ENCODE data around the gene IREB2.
"Not testable (repeated sequence)": the region's sequence is repeated elsewhere in the genome, so short reads cannot be mapped to it uniquely, and the experiment has no call there.

The IREB2 gene

GRCh38 chr15:78508272-78508671 is 70.3 kb downstream of the IREB2 start:
- H3K9me3 Mint-ChIP-seq = no peaks in the 10 kb centered on the region
- H3K27me3 Mint-ChIP-seq = peaks cover 4% of the 10 kb centered on the region
- peak overlapping the region; percentile 74 for H3K27ac Mint-ChIP-seq
- DNase-seq (no peak), ATAC-seq (no peak)
- peaks cover 22% of the 10 kb centered on the region for H3K4me1 Mint-ChIP-seq
- H3K4me3 Mint-ChIP-seq = peak overlapping the region; percentile 87
- no peaks in the 10 kb centered on the region for H3K36me3 Mint-ChIP-seq (ENCODE audit: low read depth)

DNA sequence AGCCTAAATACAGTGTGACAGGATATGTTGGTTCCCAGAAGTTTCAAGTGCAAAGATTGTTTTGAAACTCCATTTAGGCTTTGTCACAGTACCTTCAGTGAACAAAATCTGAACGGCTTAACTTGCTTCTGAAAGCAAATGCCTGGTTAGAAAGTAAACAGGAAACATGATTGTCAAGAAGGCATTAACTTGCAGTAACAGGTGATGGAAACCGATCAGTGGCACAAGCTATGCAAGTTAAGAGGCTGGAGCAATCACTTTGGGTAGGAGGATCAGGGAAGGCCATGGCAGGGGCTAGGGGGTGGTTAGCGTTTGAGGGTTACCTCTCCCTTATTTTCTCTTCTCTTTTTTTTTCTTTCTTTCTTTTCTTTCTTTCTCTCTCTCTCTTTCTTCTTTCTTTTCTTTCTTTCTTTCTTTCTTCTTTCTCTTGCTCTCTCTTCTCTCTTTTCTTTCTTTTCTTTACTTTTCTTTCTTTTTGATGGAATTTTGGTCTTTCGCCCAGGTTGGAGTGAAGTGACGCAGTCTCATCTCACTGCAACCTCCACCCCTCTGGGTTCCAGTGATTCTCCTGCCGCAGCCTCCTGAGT is 71.8 kb downstream of the IREB2 start:
- Mint-ChIP-seq H3K27me3 (peaks cover 4% of the 10 kb centered on the region), H3K4me1 (peaks cover 22% of the 10 kb centered on the region), H3K36me3 (ENCODE audit: low read depth) (no peaks in the 10 kb centered on the region), H3K9me3 (no peaks in the 10 kb centered on the region), H3K4me3 (no peak overlapping the region), H3K27ac (no peak overlapping the region)
- ATAC-seq (no peak), DNase-seq (no peak)

GRCh38 chr15:78520035-78520434 is 82.0 kb downstream of the IREB2 start:
- not testable (repeated sequence) for DNase-seq; H3K27me3 Mint-ChIP-seq; H3K4me1 Mint-ChIP-seq; ATAC-seq; H3K4me3 Mint-ChIP-seq; H3K36me3 Mint-ChIP-seq (ENCODE audit: low read depth); H3K27ac Mint-ChIP-seq; H3K9me3 Mint-ChIP-seq

DNA sequence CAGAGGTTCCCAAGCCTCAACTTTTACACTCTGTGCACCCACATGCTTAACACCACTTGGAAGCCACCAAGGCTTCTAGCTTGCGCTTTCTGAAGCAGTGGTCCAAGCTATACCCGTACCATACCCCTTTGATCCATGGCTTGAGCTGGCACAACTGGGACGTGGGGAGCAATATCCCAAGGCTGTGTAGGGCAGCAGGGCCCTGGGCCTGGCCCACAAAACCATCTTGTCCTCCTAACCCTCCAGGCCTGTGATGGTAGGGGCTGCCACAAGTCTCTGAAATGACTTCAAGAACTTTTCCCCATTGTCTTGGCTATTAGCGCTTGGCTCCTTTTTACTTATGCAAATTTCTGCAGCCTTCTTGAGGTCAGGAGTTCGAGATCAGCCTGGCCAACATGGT is 86.2 kb downstream of the IREB2 start:
- no peaks in the 10 kb centered on the region for H3K27me3 Mint-ChIP-seq
- H3K4me3 Mint-ChIP-seq = no peak overlapping the region
- H3K9me3 Mint-ChIP-seq = no peaks in the 10 kb centered on the region
- H3K36me3 Mint-ChIP-seq (ENCODE audit: low read depth) = no peaks in the 10 kb centered on the region
- no peak overlapping the region for H3K27ac Mint-ChIP-seq
- no peaks in the 10 kb centered on the region for H3K4me1 Mint-ChIP-seq
- no peak for ATAC-seq
- DNase-seq = no peak

DNA sequence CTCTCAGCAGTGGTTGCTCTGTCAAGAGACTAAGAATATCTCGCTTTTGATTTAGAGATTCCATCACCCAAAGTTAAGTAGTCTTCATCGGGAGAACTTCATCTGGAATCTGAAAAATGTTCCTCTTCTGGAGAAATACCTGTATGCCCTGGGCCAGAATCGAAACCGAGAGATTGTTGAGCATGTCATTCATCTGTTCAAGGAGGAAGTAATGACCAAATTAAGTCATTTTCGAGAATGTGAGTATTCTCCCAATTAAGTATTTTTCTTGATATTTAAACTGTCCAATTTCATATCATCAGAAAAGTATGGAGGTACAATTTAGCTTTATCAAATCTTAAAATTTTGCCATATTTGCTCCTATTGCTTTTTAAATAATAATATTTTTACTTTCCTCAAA is 89.3 kb downstream of the IREB2 start:
- no peaks in the 10 kb centered on the region for H3K27me3 Mint-ChIP-seq
- H3K36me3 Mint-ChIP-seq (ENCODE audit: low read depth) = no peaks in the 10 kb centered on the region
- no peaks in the 10 kb centered on the region for H3K9me3 Mint-ChIP-seq
- ATAC-seq (no peak), DNase-seq (no peak)
- no peak overlapping the region for H3K4me3 Mint-ChIP-seq
- no peak overlapping the region for H3K27ac Mint-ChIP-seq
- no peaks in the 10 kb centered on the region for H3K4me1 Mint-ChIP-seq

- no peaks in the 10 kb centered on the region for H3K36me3 Mint-ChIP-seq (ENCODE audit: low read depth)
- no peak overlapping the region for H3K4me3 Mint-ChIP-seq
- no peaks in the 10 kb centered on the region for H3K27me3 Mint-ChIP-seq
- H3K4me1 Mint-ChIP-seq = no peaks in the 10 kb centered on the region
- DNase-seq = no peak
- no peaks in the 10 kb centered on the region for H3K9me3 Mint-ChIP-seq
- H3K27ac Mint-ChIP-seq = no peak overlapping the region
- ATAC-seq = no peak
Measured at GRCh38 chr15:78533331-78533730, 95.3 kb downstream of the IREB2 start.

- Mint-ChIP-seq H3K27me3 (no peaks in the 10 kb centered on the region), H3K36me3 (ENCODE audit: low read depth) (peaks cover 2% of the 10 kb centered on the region), H3K4me3 (no peak overlapping the region), H3K27ac (no peak overlapping the region), H3K4me1 (peaks cover 10% of the 10 kb centered on the region), H3K9me3 (no peaks in the 10 kb centered on the region)
- no peak for ATAC-seq
- DNase-seq = no peak
Measured at GRCh38 chr15:78536134-78536533, 98.1 kb downstream of the IREB2 start.

GRCh38 chr15:78537266-78537905 is 99.4 kb downstream of the IREB2 start:
- Mint-ChIP-seq H3K4me1 (peaks cover 20% of the 10 kb centered on the region), H3K27ac (no peak overlapping the region), H3K36me3 (ENCODE audit: low read depth) (peaks cover 13% of the 10 kb centered on the region), H3K27me3 (no peaks in the 10 kb centered on the region), H3K4me3 (no peak overlapping the region), H3K9me3 (no peaks in the 10 kb centered on the region)
- no peak for ATAC-seq
- DNase-seq = no peak

DNA sequence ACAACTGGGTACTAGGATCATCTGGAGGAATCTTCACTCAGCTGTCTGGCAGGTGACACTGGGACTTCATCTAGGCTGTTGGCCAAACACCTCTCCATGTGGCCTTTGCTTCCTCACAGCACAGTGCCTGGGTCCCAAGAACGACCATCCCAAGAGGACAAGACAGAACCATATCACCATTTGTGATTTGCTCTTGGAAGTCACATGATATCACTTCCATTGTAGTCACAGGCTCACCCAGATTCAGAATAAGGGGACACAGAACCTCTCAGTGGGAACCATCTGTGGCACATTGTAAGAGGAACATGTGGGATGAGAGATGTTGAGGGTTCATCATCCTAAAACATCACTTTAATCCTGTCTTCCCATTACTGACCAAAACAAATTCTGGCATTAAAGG is 100.3 kb downstream of the IREB2 start:
- Mint-ChIP-seq H3K9me3 (no peaks in the 10 kb centered on the region), H3K27ac (no peak overlapping the region), H3K4me1 (peaks cover 29% of the 10 kb centered on the region), H3K36me3 (ENCODE audit: low read depth) (peaks cover 23% of the 10 kb centered on the region), H3K27me3 (no peaks in the 10 kb centered on the region), H3K4me3 (no peak overlapping the region)
- ATAC-seq = no peak
- DNase-seq = no peak

GRCh38 chr15:78539464-78540140 is 101.6 kb downstream of the IREB2 start:
- peaks cover 31% of the 10 kb centered on the region for H3K4me1 Mint-ChIP-seq
- not testable (repeated sequence) for H3K27me3 Mint-ChIP-seq, H3K9me3 Mint-ChIP-seq, ATAC-seq
- peak overlapping the region; percentile 92 for H3K4me3 Mint-ChIP-seq
- DNase-seq = peak; percentile 8
- H3K27ac Mint-ChIP-seq = peak overlapping the region; percentile 93
- peaks cover 24% of the 10 kb centered on the region for H3K36me3 Mint-ChIP-seq (ENCODE audit: low read depth)

DNA sequence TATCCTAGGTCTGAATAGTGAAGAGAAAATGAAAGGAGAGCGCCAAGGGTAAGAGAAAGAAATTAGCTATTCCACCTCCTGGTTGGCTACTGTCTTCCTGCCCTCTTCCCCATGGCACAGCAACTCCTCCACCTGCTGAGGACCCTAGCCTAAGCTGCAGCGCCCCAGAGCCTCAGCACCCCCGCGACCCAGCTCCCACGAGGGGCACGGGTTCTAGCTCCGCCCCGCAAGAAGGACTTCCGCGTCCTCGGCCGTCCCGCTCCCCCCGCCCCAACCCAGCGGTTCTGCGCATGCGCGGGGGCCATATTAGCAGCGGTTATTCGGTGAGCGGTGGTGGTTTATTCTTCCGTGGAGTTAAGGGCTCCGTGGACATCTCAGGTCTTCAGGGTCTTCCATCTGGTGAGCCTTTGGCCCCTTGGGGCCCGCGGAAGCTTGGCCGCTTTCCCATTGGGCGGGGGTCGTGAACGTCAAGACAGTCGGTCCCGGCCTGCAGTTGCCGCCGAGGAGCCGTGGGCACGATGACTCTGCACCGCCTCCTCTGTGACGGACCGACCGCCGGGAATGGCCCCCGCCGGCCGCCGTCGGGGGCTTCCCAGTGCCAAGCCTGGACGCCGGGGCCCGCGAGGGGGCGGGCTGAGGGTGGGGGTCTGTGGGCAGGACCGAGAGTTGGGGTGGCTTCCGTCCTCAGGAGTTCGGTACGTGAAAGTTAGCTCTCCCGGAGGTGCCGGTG is 102.3 kb downstream of the IREB2 start, which contains the start of gene PSMA4:
Gene PSMA4, plus strand, starts transcription at position 304 of the 730 bp plus-strand sequence. CDS start 1,484 bp downstream, outside the sequence.
- Mint-ChIP-seq H3K9me3 (no peaks in the 10 kb centered on the region), H3K27me3 (no peaks in the 10 kb centered on the region), H3K4me1 (peaks cover 32% of the 10 kb centered on the region), H3K4me3 (peak within 1 kb of the TSS; percentile 92), H3K27ac (peak within 1 kb of the TSS; percentile 93), H3K36me3 (ENCODE audit: low read depth) (peaks cover 29% of the 10 kb centered on the region)
- peak; percentile 88 for ATAC-seq
- DNase-seq = peak; percentile 96

DNA sequence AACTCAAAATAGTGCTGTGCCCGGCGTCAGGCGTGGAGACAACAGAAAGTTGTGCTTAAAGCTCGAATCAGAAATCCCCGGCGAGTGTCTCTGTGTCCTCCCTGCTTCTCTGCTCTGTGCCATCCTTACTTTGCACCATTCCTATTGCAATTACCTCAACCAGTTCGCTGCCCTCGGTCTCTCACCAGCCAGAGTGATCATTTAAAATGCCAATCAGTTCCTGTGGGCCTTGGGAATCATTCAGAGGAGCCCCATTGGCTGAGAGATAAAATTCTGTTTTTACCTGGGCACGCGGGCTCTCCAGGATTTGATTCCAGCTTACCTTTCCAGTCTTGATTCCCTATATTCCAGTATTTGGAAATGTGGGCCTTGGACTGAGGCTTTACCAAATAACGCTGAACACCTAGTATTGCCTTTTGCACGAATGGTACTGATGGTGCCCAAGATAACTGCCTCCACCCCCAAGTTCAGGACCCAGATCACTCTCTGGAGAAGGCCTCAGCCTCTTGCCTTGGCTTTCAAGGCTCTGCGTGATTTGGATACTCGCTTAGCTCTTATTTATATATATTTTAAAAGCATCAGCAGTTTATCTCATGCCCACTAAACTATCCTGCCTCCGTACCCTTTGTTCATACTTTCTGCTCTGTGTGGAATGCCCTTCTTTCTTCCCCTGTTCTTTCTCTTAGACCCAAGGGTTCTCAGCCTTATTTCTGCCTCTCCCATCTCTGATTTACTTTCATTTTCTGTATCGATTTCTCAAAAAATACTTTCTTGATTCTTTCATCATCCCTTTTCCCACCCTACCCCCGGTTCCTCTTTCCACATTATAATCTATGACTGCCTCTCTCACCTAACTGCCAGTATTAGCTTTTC is 103.1 kb downstream of the IREB2 start:
- Mint-ChIP-seq H3K36me3 (ENCODE audit: low read depth) (peaks cover 37% of the 10 kb centered on the region), H3K4me1 (peaks cover 32% of the 10 kb centered on the region), H3K9me3 (no peaks in the 10 kb centered on the region), H3K27ac (peak overlapping the region; percentile 93), H3K4me3 (peak overlapping the region; percentile 92), H3K27me3 (no peaks in the 10 kb centered on the region)
- DNase-seq = peak; percentile 7
- ATAC-seq = peak; percentile 11

- peak overlapping the region; percentile 93 for H3K27ac Mint-ChIP-seq
- H3K4me3 Mint-ChIP-seq = peak overlapping the region; percentile 92
- ATAC-seq (no peak), DNase-seq (no peak)
- H3K9me3 Mint-ChIP-seq = no peaks in the 10 kb centered on the region
- peaks cover 32% of the 10 kb centered on the region for H3K4me1 Mint-ChIP-seq
- H3K36me3 Mint-ChIP-seq (ENCODE audit: low read depth) = peaks cover 42% of the 10 kb centered on the region
- H3K27me3 Mint-ChIP-seq = no peaks in the 10 kb centered on the region
Measured at GRCh38 chr15:78541744-78542034, 103.7 kb downstream of the IREB2 start.

DNA sequence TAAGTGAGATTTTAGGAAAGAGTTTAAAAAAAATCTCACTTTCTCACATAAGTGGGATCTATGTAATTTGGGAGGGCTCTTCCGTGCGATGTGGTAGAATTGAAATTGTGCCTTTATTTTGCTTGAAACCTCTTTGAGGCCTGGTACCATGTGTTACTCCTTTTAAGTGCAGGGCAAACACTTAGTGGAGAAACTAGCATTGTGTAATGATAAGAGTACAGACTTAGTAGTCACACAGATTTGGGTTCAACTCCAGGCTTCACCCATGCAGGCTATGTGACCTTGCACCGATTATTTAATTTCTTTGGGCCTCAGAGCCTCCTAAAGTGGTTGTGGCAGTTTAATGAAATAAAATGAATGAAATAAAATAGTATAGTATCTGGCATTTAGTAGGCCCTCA is 104.6 kb downstream of the IREB2 start:
- Mint-ChIP-seq H3K4me3 (peak overlapping the region; percentile 92), H3K27me3 (no peaks in the 10 kb centered on the region), H3K9me3 (no peaks in the 10 kb centered on the region), H3K4me1 (peaks cover 32% of the 10 kb centered on the region), H3K36me3 (ENCODE audit: low read depth) (peaks cover 45% of the 10 kb centered on the region), H3K27ac (peak overlapping the region; percentile 93)
- no peak for ATAC-seq
- DNase-seq = no peak
